ENCODE results near the gene YWHAQ.

The YWHAQ gene

GRCh38 chr2:9644603-9645002 lies 13.8 kb upstream of the YWHAQ start (continued):
- TF ChIP-seq, protein P1, sequence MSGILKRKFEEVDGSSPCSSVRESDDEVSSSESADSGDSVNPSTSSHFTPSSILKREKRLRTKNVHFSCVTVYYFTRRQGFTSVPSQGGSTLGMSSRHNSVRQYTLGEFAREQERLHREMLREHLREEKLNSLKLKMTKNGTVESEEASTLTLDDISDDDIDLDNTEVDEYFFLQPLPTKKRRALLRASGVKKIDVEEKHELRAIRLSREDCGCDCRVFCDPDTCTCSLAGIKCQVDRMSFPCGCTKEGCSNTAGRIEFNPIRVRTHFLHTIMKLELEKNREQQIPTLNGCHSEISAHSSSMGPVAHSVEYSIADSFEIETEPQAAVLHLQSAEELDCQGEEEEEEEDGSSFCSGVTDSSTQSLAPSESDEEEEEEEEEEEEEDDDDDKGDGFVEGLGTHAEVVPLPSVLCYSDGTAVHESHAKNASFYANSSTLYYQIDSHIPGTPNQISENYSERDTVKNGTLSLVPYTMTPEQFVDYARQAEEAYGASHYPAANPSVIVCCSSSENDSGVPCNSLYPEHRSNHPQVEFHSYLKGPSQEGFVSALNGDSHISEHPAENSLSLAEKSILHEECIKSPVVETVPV (CRISPR knock-in tag; IDR thresholded peaks at IDR 0.05): no peak
- TF ChIP-seq BACH2 (CRISPR knock-in tag; IDR thresholded peaks at IDR 0.05; ENCODE audit: borderline replicate concordance) (no peak), OSR1 (CRISPR knock-in tag; IDR thresholded peaks at IDR 0.05) (no peak), ZNF8 (CRISPR knock-in tag; IDR thresholded peaks at IDR 0.05) (no peak), CSDC2 (CRISPR knock-in tag; IDR thresholded peaks at IDR 0.05) (no peak), ZC3H10 (CRISPR knock-in tag; IDR thresholded peaks at IDR 0.05) (no peak), ZFP30 (CRISPR knock-in tag; IDR thresholded peaks at IDR 0.05) (no peak), RARB (CRISPR knock-in tag; IDR thresholded peaks at IDR 0.05) (no peak), TCF4 (CRISPR knock-in tag; IDR thresholded peaks at IDR 0.05; ENCODE audit: borderline replicate concordance) (no peak)

GRCh38 chr2:9644021-9644420 lies 13.2 kb upstream of the YWHAQ start:
- no peak for ATAC-seq
- no peak for TF ChIP-seq ZFP3 (CRISPR knock-in tag; IDR thresholded peaks at IDR 0.05)
- TF ChIP-seq PATZ1 (CRISPR knock-in tag; IDR thresholded peaks at IDR 0.05; ENCODE audit: borderline replicate concordance): no peak
- TF ChIP-seq ZC3H10 (CRISPR knock-in tag; IDR thresholded peaks at IDR 0.05): no peak
- no peak for TF ChIP-seq ISL1 (CRISPR knock-in tag; IDR thresholded peaks at IDR 0.05)
- no peak for TF ChIP-seq ZNF70 (CRISPR knock-in tag; IDR thresholded peaks at IDR 0.05)
- TF ChIP-seq, protein P1 (CRISPR knock-in tag; IDR thresholded peaks at IDR 0.05): no peak
- no peak for TF ChIP-seq ESRRG (CRISPR knock-in tag; IDR thresholded peaks at IDR 0.05)
- TF ChIP-seq BACH2 (CRISPR knock-in tag; IDR thresholded peaks at IDR 0.05; ENCODE audit: borderline replicate concordance): no peak
- TF ChIP-seq PPARA (CRISPR knock-in tag; IDR thresholded peaks at IDR 0.05; ENCODE audit: borderline replicate concordance): no peak
- TF ChIP-seq ARNTL (CRISPR knock-in tag; IDR thresholded peaks at IDR 0.05; ENCODE audit: borderline replicate concordance, low read depth): no peak
- TF ChIP-seq CREB5 (CRISPR knock-in tag; IDR thresholded peaks at IDR 0.05; ENCODE audit: low read depth): no peak
- TF ChIP-seq CSDC2 (CRISPR knock-in tag; IDR thresholded peaks at IDR 0.05): no peak

- no peak for TF ChIP-seq SNAI2 (CRISPR knock-in tag; IDR thresholded peaks at IDR 0.05)
- no peak for ATAC-seq
These were observed 10.8 kb upstream of the YWHAQ start for GRCh38 chr2:9641641-9642040.

- TF ChIP-seq POU6F1 (CRISPR knock-in tag; IDR thresholded peaks at IDR 0.05; ENCODE audit: borderline replicate concordance, low read depth): no peak
- no peak for ATAC-seq
These were observed 9.8 kb upstream of the YWHAQ start for GRCh38 chr2:9640403-9641104.

Measured in SK-N-SH treated with all-trans-retinoic acid at 6 μM for 48 hours (cell line).